ENCODE measurements around the gene PCCA. TPM values are rescaled to one million over a fixed set of nuclear protein-coding genes. Genes with fewer than 3 reads are reported as not detected.
"Not testable (repeated sequence)": the region's sequence is repeated elsewhere in the genome, so short reads cannot be mapped to it uniquely, and the experiment has no call there.

The PCCA gene
- total and polyA plus RNA-seq, 2 of the 13 experiments (the other 11 are each of a cell fraction or from before 2014, with no cell fraction given): 15.0 to 32.2 TPM

- 83% methylated on average over 5 of the region's 5 CpGs for WGBS (ENCODE audit: low lambda C conversion rate)
- H3K4me1 ChIP-seq (ENCODE audit: insufficient read depth, low read length): no peaks in the 10 kb centered on the region
- no peak overlapping the region for H3K4me3 ChIP-seq (replicated peaks in 1 of 3; ENCODE audit: insufficient read depth in 1 of 3, low read depth in 2 of 3, low read length in 3 of 3)
- no peak overlapping the region for H3K27ac ChIP-seq (ENCODE audit: extremely low read length, insufficient read depth, low read length)
- DNase-seq (ENCODE audit: low spot score) (no peak), ATAC-seq (no peak), FAIRE-seq (no peak)
- ChIA-PET CTCF (ENCODE audit: low intra/inter-chr PET ratio, low total read pairs) (no interaction called here), POLR2A (no interaction called here)
- intact Hi-C loops (cut with micrococcal nuclease; ENCODE audit: unreplicated experiment) (no loop called here), in situ Hi-C loops (cut with HindIII; ENCODE audit: extremely low pct_ligation_motif_present, low pct_unique_long_range_greater_than_20kb) (no loop called here)
- H3K27me3 ChIP-seq (ENCODE audit: control insufficient read depth in 1 of 2, insufficient read depth in 2 of 2, low read length in 2 of 2): no peaks in the 10 kb centered on the region
- H4K20me1 ChIP-seq (ENCODE audit: insufficient read depth, low read length): no peaks in the 10 kb centered on the region
- no peak overlapping the region for H2AFZ ChIP-seq (ENCODE audit: low read length)
- H3K79me2 ChIP-seq (ENCODE audit: insufficient read depth, low read length): no peaks in the 10 kb centered on the region
- H3K9me3 ChIP-seq (ENCODE audit: low read length): no peaks in the 10 kb centered on the region
- H3K4me2 ChIP-seq (ENCODE audit: low read depth, low read length): no peak overlapping the region
- TF ChIP-seq ZNF639 (CRISPR knock-in tag; conservative IDR thresholded peaks at IDR 0.05) (no peak), NFE2L2 (IDR thresholded peaks at IDR 0.05; ENCODE audit: low read length) (no peak)
- H3K9ac ChIP-seq (ENCODE audit: insufficient read depth, low read depth, low read length): no peak overlapping the region
- BruUV-seq (replicated peaks): no TSS peak
- peaks cover 0 to 1% of the 10 kb centered on the region in 2 experiments; a peak in 1 of 5 replicates for H3K36me3 ChIP-seq (replicated peaks in 1 of 2; ENCODE audit: control insufficient read depth in 1 of 2, insufficient read depth in 2 of 2, low read length in 2 of 2)
These were observed 84.3 kb downstream of the PCCA start for GRCh38 chr13:100173203-100173602.

- POLR2A ChIA-PET; H3K4me2 ChIP-seq (ENCODE audit: low read depth, low read length); intact Hi-C loops (cut with micrococcal nuclease; ENCODE audit: unreplicated experiment); FAIRE-seq; H3K27ac ChIP-seq (ENCODE audit: extremely low read length, insufficient read depth, low read length); ATAC-seq; BruUV-seq (replicated peaks); in situ Hi-C loops (cut with HindIII; ENCODE audit: extremely low pct_ligation_motif_present, low pct_unique_long_range_greater_than_20kb); H2AFZ ChIP-seq (ENCODE audit: low read length); H3K27me3 ChIP-seq (ENCODE audit: control insufficient read depth in 1 of 2, insufficient read depth in 2 of 2, low read length in 2 of 2); CTCF ChIA-PET (ENCODE audit: low intra/inter-chr PET ratio, low total read pairs); H3K9me3 ChIP-seq (ENCODE audit: low read length); H3K4me1 ChIP-seq (ENCODE audit: insufficient read depth, low read length); H3K79me2 ChIP-seq (ENCODE audit: insufficient read depth, low read length); DNase-seq (ENCODE audit: low spot score); H3K36me3 ChIP-seq (replicated peaks in 1 of 2; ENCODE audit: control insufficient read depth in 1 of 2, insufficient read depth in 2 of 2, low read length in 2 of 2); H3K4me3 ChIP-seq (replicated peaks in 1 of 3; ENCODE audit: insufficient read depth in 1 of 3, low read depth in 2 of 3, low read length in 3 of 3); H4K20me1 ChIP-seq (ENCODE audit: insufficient read depth, low read length); H3K9ac ChIP-seq (ENCODE audit: insufficient read depth, low read depth, low read length): not testable (repeated sequence)
- peak; percentile 55; the same call in 1 of the 2 replicates for TF ChIP-seq ZNF121 (CRISPR knock-in tag; IDR thresholded peaks at IDR 0.05)
- WGBS (ENCODE audit: low lambda C conversion rate): 96% methylated on average over 2 of the region's 4 CpGs
These were observed 85.6 kb downstream of the PCCA start for GRCh38 chr13:100174455-100174854.
